Measurements from ENCODE around the gene SYNGR4.

DNA sequence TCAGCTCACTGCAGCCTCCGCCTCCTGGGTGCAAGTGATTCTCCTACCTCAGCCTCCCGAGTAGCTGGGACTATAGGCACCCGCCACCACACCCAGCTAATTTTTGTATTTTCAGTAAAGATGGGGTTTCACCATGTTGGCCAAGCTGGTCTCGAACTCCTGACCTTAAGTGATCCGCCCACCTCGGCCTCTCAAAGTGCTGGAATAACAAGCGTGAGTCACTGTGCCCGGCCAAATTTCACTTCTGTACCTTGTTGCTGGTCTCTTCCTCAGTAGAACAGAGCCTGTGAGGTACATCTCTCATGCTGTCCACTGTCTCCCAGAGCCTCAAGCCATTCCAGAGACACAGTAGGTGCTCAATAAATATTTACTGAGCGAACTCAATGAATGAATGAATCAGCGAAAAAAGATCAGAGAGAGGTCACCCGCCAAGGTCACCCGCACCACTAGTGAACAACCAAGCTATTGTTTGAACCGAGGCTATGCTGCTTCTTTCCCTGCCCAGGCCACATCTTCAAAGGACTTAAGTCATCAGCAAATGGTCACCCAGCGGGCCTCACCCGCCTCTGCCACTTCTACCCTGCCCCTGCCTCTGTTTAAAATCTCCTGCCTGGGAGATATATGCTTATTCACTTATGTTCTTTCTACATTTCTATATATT lies 9.7 kb upstream of the SYNGR4 start:
- TF ChIP-seq, protein P1, sequence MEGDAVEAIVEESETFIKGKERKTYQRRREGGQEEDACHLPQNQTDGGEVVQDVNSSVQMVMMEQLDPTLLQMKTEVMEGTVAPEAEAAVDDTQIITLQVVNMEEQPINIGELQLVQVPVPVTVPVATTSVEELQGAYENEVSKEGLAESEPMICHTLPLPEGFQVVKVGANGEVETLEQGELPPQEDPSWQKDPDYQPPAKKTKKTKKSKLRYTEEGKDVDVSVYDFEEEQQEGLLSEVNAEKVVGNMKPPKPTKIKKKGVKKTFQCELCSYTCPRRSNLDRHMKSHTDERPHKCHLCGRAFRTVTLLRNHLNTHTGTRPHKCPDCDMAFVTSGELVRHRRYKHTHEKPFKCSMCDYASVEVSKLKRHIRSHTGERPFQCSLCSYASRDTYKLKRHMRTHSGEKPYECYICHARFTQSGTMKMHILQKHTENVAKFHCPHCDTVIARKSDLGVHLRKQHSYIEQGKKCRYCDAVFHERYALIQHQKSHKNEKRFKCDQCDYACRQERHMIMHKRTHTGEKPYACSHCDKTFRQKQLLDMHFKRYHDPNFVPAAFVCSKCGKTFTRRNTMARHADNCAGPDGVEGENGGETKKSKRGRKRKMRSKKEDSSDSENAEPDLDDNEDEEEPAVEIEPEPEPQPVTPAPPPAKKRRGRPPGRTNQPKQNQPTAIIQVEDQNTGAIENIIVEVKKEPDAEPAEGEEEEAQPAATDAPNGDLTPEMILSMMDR (IDR thresholded peaks at IDR 0.05): no peak
- TF ChIP-seq ZFX (IDR thresholded peaks at IDR 0.05; ENCODE audit: borderline replicate concordance): no peak
